Measurements from ENCODE around the gene CSMD2. TPM values are rescaled to one million over a fixed set of nuclear protein-coding genes. Genes with fewer than 3 reads are reported as not detected.

CSMD2 gene
- total and polyA plus RNA-seq, 2 experiments from 2014 or later: 5.3 to 16.6 TPM

DNA sequence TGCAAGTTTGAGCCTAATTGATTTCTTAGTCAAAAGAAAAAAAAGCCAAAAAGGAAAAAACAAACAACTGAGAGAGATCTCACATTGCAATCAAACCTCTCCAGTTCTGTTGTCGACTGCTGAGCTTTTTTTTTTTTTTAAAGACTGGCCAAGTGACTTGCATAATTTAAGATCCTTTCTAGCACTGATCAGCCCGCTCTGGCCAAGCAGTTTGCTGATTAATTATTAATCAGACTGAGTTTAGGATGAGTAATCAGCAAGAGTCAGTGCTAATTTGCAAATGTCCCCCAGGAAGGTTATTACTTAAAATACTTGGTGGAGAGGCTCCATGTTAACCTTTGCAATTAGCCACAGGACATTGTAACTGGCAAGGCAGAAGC is 261.8 kb downstream of the CSMD2 start:
- DNase-seq (ENCODE audit: low spot score) (no peak), ATAC-seq (no peak)
- no peak overlapping the region for H3K4me2 ChIP-seq
- H3K4me1 ChIP-seq (ENCODE audit: insufficient read depth): no peaks in the 10 kb centered on the region
- H3K4me3 Mint-ChIP-seq: no peak overlapping the region
- no peaks in the 10 kb centered on the region for H3K79me2 ChIP-seq (replicated peaks; ENCODE audit: insufficient read depth)
- H2AFZ ChIP-seq: no peak overlapping the region
- H3K27me3 ChIP-seq (ENCODE audit: insufficient read depth): no peaks in the 10 kb centered on the region
- H3K9me2 ChIP-seq (ENCODE audit: insufficient read depth): no peaks in the 10 kb centered on the region
- H3K4me3 ChIP-seq: no peak overlapping the region
- no peaks in the 10 kb centered on the region; the same call in 1 of the 2 replicates for H4K20me1 ChIP-seq (replicated peaks; ENCODE audit: insufficient read depth)
- H3K9me3 Mint-ChIP-seq: no peaks in the 10 kb centered on the region
- H3K36me3 Mint-ChIP-seq (ENCODE audit: low read depth): peaks cover 7% of the 10 kb centered on the region; the same call in 2 of the 3 replicates
- no peak overlapping the region for H3K27ac Mint-ChIP-seq
- H3K4me1 Mint-ChIP-seq: peaks cover 6% of the 10 kb centered on the region; the same call in 2 of the 3 replicates
- no peak overlapping the region for H3K27ac ChIP-seq (ENCODE audit: low read depth)
- H3K27me3 Mint-ChIP-seq (ENCODE audit: insufficient read depth, low read depth, poor library complexity): peaks cover 10% of the 10 kb centered on the region
- TF ChIP-seq, protein P1, sequence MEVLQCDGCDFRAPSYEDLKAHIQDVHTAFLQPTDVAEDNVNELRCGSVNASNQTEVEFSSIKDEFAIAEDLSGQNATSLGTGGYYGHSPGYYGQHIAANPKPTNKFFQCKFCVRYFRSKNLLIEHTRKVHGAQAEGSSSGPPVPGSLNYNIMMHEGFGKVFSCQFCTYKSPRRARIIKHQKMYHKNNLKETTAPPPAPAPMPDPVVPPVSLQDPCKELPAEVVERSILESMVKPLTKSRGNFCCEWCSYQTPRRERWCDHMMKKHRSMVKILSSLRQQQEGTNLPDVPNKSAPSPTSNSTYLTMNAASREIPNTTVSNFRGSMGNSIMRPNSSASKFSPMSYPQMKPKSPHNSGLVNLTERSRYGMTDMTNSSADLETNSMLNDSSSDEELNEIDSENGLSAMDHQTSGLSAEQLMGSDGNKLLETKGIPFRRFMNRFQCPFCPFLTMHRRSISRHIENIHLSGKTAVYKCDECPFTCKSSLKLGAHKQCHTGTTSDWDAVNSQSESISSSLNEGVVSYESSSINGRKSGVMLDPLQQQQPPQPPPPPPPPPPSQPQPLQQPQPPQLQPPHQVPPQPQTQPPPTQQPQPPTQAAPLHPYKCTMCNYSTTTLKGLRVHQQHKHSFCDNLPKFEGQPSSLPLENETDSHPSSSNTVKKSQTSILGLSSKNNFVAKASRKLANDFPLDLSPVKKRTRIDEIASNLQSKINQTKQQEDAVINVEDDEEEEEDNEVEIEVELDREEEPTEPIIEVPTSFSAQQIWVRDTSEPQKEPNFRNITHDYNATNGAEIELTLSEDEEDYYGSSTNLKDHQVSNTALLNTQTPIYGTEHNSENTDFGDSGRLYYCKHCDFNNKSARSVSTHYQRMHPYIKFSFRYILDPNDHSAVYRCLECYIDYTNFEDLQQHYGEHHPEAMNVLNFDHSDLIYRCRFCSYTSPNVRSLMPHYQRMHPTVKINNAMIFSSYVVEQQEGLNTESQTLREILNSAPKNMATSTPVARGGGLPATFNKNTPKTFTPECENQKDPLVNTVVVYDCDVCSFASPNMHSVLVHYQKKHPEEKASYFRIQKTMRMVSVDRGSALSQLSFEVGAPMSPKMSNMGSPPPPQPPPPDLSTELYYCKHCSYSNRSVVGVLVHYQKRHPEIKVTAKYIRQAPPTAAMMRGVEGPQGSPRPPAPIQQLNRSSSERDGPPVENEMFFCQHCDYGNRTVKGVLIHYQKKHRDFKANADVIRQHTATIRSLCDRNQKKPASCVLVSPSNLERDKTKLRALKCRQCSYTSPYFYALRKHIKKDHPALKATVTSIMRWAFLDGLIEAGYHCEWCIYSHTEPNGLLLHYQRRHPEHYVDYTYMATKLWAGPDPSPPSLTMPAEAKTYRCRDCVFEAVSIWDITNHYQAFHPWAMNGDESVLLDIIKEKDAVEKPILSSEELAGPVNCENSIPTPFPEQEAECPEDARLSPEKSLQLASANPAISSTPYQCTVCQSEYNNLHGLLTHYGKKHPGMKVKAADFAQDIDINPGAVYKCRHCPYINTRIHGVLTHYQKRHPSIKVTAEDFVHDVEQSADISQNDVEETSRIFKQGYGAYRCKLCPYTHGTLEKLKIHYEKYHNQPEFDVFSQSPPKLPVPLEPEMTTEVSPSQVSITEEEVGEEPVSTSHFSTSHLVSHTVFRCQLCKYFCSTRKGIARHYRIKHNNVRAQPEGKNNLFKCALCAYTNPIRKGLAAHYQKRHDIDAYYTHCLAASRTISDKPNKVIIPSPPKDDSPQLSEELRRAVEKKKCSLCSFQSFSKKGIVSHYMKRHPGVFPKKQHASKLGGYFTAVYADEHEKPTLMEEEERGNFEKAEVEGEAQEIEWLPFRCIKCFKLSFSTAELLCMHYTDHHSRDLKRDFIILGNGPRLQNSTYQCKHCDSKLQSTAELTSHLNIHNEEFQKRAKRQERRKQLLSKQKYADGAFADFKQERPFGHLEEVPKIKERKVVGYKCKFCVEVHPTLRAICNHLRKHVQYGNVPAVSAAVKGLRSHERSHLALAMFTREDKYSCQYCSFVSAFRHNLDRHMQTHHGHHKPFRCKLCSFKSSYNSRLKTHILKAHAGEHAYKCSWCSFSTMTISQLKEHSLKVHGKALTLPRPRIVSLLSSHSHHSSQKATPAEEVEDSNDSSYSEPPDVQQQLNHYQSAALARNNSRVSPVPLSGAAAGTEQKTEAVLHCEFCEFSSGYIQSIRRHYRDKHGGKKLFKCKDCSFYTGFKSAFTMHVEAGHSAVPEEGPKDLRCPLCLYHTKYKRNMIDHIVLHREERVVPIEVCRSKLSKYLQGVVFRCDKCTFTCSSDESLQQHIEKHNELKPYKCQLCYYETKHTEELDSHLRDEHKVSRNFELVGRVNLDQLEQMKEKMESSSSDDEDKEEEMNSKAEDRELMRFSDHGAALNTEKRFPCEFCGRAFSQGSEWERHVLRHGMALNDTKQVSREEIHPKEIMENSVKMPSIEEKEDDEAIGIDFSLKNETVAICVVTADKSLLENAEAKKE (CRISPR knock-in tag; IDR thresholded peaks at IDR 0.05): no peak
- TF ChIP-seq EZH2 (IDR thresholded peaks at IDR 0.05; ENCODE audit: low read depth, unreplicated experiment) (no peak), POLR2AphosphoS5 (IDR thresholded peaks at IDR 0.05; ENCODE audit: low read depth) (no peak), JUNB (IDR thresholded peaks at IDR 0.05; ENCODE audit: unreplicated experiment) (no peak), STAT1 (IDR thresholded peaks at IDR 0.05; ENCODE audit: unreplicated experiment) (no peak), EZH2phosphoT487 (IDR thresholded peaks at IDR 0.05; ENCODE audit: unreplicated experiment) (no peak), ZNF114 (CRISPR knock-in tag; IDR thresholded peaks at IDR 0.05) (no peak)
- H3F3A ChIP-seq (replicated peaks; ENCODE audit: low read depth): no peaks in the 10 kb centered on the region
- no peaks in the 10 kb centered on the region for H3K36me3 ChIP-seq (ENCODE audit: insufficient read depth)
